Right atrium auricular region (tissue), 2 donors: Measurements from ENCODE around the gene VDAC1. TPM values are rescaled to one million over a fixed set of nuclear protein-coding genes. Genes with fewer than 3 reads are reported as not detected.

ENCODE experiments used
- DNase-seq: peaks from one replicate; pipeline ENCODE4 v3.0.0-alpha.2; 2019; ENCODE audit warnings: low spot score
- H3K27ac ChIP-seq, 2 donors: fragments of 200-600 bp; sonication (generic); 1 replicate in 1 of 2; 2 replicates in 1 of 2; pipeline ENCODE4 v1.5.1; 2016 to 2019
- H3K27me3 ChIP-seq, 2 donors: fragments of 200-600 bp; sonication (generic); one replicate each; pipeline versions ENCODE4 v1.5.1 to v1.6.0; 2017 to 2019
- H3K36me3 ChIP-seq: fragments of 200-600 bp; sonication (generic); one replicate; pipeline ENCODE4 v1.5.1; 2016
- H3K4me1 ChIP-seq, 2 donors: fragments of 200-600 bp; sonication (generic); one replicate each; pipeline versions ENCODE4 v1.5.1 to v1.6.0; 2017 to 2019
- H3K4me3 ChIP-seq, 2 donors: fragments of 200-600 bp; sonication (generic); 1 replicate in 1 of 2; 2 replicates in 1 of 2; pipeline ENCODE4 v1.5.1; 2017 to 2019; ENCODE audit warnings: mild to moderate bottlenecking in 1 of 2, moderate library complexity in 1 of 2
- H3K9me3 ChIP-seq, 2 donors: fragments of 200-600 bp; sonication (generic); one replicate each; pipeline ENCODE4 v1.5.1; 2019
- CTCF ChIP-seq, 2 donors: fragments of 200-600 bp; sonication (generic); IDR thresholded peaks; one replicate each; pipeline ENCODE4 v1.5.1; 2019; ENCODE audit warnings: antibody characterized with exemption in 2 of 2
- total RNA-seq, 2 donors: library from RNA; depleted of rRNA; stranded (reverse); fragments of >200 nt; gene quantifications; one replicate each; pipeline ENCODE4 v1.1.0, GENCODE V29; 2016

Gene VDAC1
- total RNA-seq, 2 donors from 2014 or later = 263 to 394 TPM

DNA sequence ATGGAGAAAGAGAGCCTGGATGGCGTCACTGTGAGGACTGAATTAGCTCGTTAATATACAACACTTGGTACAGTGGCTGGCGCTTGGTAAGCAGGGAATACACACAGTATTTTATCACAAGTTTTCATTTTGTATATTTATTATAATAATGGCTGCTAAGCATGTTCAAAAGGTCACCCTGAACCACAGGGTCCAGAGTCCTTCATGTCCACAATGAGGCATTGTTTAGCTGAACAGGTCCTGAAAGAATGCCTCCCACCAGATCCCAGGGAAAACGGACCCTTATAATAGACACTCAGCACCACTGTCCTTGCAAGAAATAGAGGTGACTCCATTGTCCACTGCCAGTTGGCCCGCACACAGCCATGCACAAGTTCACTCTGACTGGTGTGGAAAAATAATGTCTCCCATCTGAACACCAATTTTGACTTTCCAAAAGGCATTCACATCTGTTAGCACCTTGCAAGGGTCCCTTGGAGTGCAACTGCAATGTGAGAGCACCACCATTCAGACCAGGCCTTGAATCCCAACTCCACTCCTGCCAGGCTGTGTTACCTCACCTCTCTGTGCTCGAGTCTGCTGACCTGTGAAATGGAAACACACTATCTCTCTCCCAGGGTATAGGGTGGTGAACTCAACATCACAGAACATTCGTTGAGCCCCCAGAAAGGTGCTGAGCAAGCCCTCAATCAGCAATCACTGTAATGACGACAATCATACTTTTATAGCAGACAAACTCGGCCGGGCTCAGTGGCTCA lies 3.9 kb downstream of the VDAC1 start:
- H3K4me1 ChIP-seq = peaks cover 0 to 66% of the 10 kb centered on the region in 2 donors
- H3K36me3 ChIP-seq = peaks cover 12% of the 10 kb centered on the region
- H3K27ac ChIP-seq = peak overlapping the region; percentile 17 to 74

DNA sequence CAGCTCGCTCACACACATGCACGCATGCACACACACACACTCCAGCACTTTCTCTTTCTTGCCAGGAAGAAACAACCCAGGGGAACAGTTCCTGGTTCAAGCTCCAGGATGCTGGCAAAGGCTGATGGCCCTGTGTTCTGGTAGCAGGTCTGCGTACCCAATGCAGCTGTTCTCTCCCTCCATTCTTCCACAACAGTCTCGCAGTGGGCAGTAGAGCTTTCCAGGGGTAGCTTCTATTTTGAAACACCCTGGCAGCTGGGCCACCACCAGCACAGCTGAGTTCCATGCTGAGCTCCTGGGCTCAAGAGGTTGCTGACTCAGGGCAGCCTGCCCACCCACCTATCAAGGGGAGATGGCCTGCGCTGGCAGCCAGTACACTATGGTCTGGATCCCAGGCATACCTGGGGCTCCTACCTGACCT lies 4.7 kb downstream of the VDAC1 start:
- Histone ChIP-seq H3K9me3 (no peaks in the 10 kb centered on the region), H3K27ac (peak overlapping the region; percentile 17 to 74), H3K36me3 (peaks cover 12% of the 10 kb centered on the region), H3K4me1 (peaks cover 0 to 67% of the 10 kb centered on the region in 2 donors), H3K27me3 (no peaks in the 10 kb centered on the region), H3K4me3 (no peak overlapping the region)
- DNase-seq = no peak
- TF ChIP-seq CTCF (IDR thresholded peaks at IDR 0.05) = no peak

More for the DNA sequence above, 3.9 kb downstream of the VDAC1 start:
- H3K4me3 ChIP-seq = no peak overlapping the region
- no peak for DNase-seq
- no peaks in the 10 kb centered on the region for H3K27me3 ChIP-seq
- no peaks in the 10 kb centered on the region for H3K9me3 ChIP-seq
- no peak for TF ChIP-seq CTCF (IDR thresholded peaks at IDR 0.05)

GRCh38 chr5:133998807-133999206 lies 6.0 kb downstream of the VDAC1 start:
- Histone ChIP-seq H3K27ac (peak overlapping the region in 1 of 2 donors; percentile 5), H3K4me3 (no peak overlapping the region), H3K36me3 (peaks cover 12% of the 10 kb centered on the region), H3K9me3 (no peaks in the 10 kb centered on the region), H3K4me1 (peaks cover 0 to 79% of the 10 kb centered on the region in 2 donors), H3K27me3 (no peaks in the 10 kb centered on the region)
- DNase-seq = no peak
- TF ChIP-seq CTCF (IDR thresholded peaks at IDR 0.05) = no peak

DNA sequence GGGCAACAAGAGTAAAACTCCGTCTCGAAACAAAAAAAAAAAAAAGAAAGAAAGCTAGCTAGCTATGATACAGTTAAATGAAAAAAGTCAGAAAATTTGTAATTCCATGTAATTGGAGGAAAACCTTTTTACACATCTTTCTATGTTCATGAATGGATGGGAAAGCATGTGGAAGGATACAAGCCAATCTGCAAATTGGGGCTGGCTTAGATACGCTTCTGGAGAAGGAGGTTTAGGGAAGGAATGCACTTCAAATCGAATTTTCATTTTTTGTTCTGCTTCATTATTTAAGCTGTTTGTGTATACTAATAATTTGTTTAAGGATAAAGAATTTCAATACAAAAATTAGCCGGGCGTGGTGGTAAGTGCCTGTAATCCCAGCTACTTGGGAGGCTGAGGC lies 6.7 kb downstream of the VDAC1 start:
- no peak for TF ChIP-seq CTCF (IDR thresholded peaks at IDR 0.05)
- H3K9me3 ChIP-seq = no peaks in the 10 kb centered on the region
- H3K36me3 ChIP-seq = peaks cover 12% of the 10 kb centered on the region
- DNase-seq = no peak
- H3K27ac ChIP-seq = no peak overlapping the region
- H3K4me1 ChIP-seq = peaks cover 0 to 80% of the 10 kb centered on the region in 2 donors
- H3K4me3 ChIP-seq = no peak overlapping the region
- no peaks in the 10 kb centered on the region for H3K27me3 ChIP-seq

DNA sequence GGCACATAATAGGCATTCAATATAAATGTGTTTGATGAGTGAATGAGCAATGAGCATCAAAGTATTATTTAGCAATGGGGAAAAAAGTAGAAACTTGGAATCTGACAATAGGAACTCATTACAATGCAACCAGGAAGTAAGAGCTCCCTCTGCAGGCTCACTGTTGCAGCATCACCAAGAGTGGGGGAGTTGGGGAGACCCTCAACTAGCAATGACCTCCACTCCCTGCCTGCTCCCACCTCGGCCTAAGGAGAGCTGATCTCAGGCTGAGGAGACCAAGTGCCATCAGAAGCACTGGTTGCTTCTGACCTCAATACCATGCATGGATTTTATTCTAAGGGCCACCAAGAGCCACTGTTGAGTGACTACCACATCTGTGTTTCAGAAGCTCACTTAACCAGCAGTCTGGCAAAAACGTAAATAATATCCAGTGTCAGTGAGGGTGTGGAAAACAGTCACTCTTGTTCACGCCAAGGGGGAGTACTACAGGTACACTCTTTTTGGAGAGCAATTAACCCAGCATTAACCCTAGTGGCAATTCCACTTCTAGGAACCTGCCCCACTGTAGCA lies 8.0 kb downstream of the VDAC1 start:
- peak overlapping the region; percentile 84 to 89 for H3K27ac ChIP-seq
- H3K4me3 ChIP-seq = no peak overlapping the region
- TF ChIP-seq CTCF (IDR thresholded peaks at IDR 0.05) = peak in 1 of 2 donors; percentile 50
- peaks cover 0 to 79% of the 10 kb centered on the region in 2 donors for H3K4me1 ChIP-seq
- H3K27me3 ChIP-seq = no peaks in the 10 kb centered on the region
- DNase-seq = no peak
- H3K9me3 ChIP-seq = no peaks in the 10 kb centered on the region
- peaks cover 13% of the 10 kb centered on the region for H3K36me3 ChIP-seq
